ENCODE results near the gene RYR1. TPM values are rescaled to one million over a fixed set of nuclear protein-coding genes. Genes with fewer than 3 reads are reported as not detected.

The RYR1 gene
- total RNA-seq, 1 experiment from 2014 or later: 4.1 TPM

GRCh38 chr19:38441657-38442348, 8.3 kb downstream of the RYR1 start:
- H3K27ac ChIP-seq (ENCODE audit: low read depth, low read length): no peak overlapping the region
- ChIA-PET POLR2A (no interaction called here), RAD21 (ENCODE audit: low non-redundant PET in 1 of 2, low total read pairs in 2 of 2, uncharacterized antibody in 2 of 2, unreplicated experiment in 2 of 2) (no interaction called here), CTCF (no interaction called here)
- no peak overlapping the region for H3K9ac ChIP-seq (ENCODE audit: low read length)
- DNase-seq (ENCODE audit: low read depth, low spot score): no peak
- no peak overlapping the region for H3K4me3 ChIP-seq (replicated peaks in 1 of 2; ENCODE audit: low read depth in 1 of 2, low read length in 2 of 2)
- ATAC-seq: peak; percentile 86
- no TSS peak for BruUV-seq (replicated peaks)
- no peaks in the 10 kb centered on the region for H3K9me3 ChIP-seq (ENCODE audit: control insufficient read depth in 1 of 2, insufficient read depth in 1 of 2, low read depth in 1 of 2, low read length in 2 of 2)
- H3K9me2 ChIP-seq (ENCODE audit: insufficient read depth): no peaks in the 10 kb centered on the region
- H3K27me3 ChIP-seq (ENCODE audit: insufficient read depth, low read length): no peaks in the 10 kb centered on the region
- no peaks in the 10 kb centered on the region; a peak in 1 of 4 replicates for H3K4me1 ChIP-seq (ENCODE audit: control insufficient read depth in 1 of 2, insufficient read depth in 2 of 2, low read length in 2 of 2)
- intact Hi-C loops (cut with micrococcal nuclease): no loop called here
- no peaks in the 10 kb centered on the region for H4K20me1 ChIP-seq (ENCODE audit: insufficient read depth)
- H3K4me2 ChIP-seq (ENCODE audit: low read length): no peak overlapping the region
- no peak overlapping the region for H2AFZ ChIP-seq (ENCODE audit: low read depth, low read length, poor library complexity, severe bottlenecking)
- TF ChIP-seq ATF3 (IDR thresholded peaks at IDR 0.05) (no peak), CTCF (IDR thresholded peaks at IDR 0.05 in 2 of 3, conservative IDR thresholded peaks at IDR 0.05 in 1 of 3; ENCODE audit: borderline replicate concordance in 1 of 3, insufficient read depth in 1 of 3, low read depth in 2 of 3, low read length in 2 of 3) (peak in 1 of 3 experiments; percentile 23; a peak in 2 of 6 replicates), SRF (IDR thresholded peaks at IDR 0.05; ENCODE audit: low read depth) (no peak), POLR2AphosphoS5 (IDR thresholded peaks at IDR 0.05; ENCODE audit: low read depth, low read length) (no peak), CEBPB (IDR thresholded peaks at IDR 0.05; ENCODE audit: low read depth) (no peak), RAD21 (IDR thresholded peaks at IDR 0.05; ENCODE audit: low read depth) (peak; percentile 34; the same call in 1 of the 2 replicates), EZH2phosphoT487 (IDR thresholded peaks at IDR 0.05; ENCODE audit: borderline replicate concordance) (no peak), SIN3A (IDR thresholded peaks at IDR 0.05; ENCODE audit: low read depth) (no peak), ZNF274 (IDR thresholded peaks at IDR 0.05; ENCODE audit: low read depth, low read length) (no peak), EGR1 (IDR thresholded peaks at IDR 0.05; ENCODE audit: low read depth) (no peak), JUND (IDR thresholded peaks at IDR 0.05) (no peak), ZFX (IDR thresholded peaks at IDR 0.05) (no peak), SP1 (IDR thresholded peaks at IDR 0.05; ENCODE audit: low read depth) (no peak), MAX (IDR thresholded peaks at IDR 0.05) (no peak), CBX3 (IDR thresholded peaks at IDR 0.05; ENCODE audit: low read depth) (no peak)
- TF ChIP-seq, protein P1, sequence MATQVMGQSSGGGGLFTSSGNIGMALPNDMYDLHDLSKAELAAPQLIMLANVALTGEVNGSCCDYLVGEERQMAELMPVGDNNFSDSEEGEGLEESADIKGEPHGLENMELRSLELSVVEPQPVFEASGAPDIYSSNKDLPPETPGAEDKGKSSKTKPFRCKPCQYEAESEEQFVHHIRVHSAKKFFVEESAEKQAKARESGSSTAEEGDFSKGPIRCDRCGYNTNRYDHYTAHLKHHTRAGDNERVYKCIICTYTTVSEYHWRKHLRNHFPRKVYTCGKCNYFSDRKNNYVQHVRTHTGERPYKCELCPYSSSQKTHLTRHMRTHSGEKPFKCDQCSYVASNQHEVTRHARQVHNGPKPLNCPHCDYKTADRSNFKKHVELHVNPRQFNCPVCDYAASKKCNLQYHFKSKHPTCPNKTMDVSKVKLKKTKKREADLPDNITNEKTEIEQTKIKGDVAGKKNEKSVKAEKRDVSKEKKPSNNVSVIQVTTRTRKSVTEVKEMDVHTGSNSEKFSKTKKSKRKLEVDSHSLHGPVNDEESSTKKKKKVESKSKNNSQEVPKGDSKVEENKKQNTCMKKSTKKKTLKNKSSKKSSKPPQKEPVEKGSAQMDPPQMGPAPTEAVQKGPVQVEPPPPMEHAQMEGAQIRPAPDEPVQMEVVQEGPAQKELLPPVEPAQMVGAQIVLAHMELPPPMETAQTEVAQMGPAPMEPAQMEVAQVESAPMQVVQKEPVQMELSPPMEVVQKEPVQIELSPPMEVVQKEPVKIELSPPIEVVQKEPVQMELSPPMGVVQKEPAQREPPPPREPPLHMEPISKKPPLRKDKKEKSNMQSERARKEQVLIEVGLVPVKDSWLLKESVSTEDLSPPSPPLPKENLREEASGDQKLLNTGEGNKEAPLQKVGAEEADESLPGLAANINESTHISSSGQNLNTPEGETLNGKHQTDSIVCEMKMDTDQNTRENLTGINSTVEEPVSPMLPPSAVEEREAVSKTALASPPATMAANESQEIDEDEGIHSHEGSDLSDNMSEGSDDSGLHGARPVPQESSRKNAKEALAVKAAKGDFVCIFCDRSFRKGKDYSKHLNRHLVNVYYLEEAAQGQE (IDR thresholded peaks at IDR 0.05; ENCODE audit: low read depth): no peak
- TF ChIP-seq, protein P2, sequence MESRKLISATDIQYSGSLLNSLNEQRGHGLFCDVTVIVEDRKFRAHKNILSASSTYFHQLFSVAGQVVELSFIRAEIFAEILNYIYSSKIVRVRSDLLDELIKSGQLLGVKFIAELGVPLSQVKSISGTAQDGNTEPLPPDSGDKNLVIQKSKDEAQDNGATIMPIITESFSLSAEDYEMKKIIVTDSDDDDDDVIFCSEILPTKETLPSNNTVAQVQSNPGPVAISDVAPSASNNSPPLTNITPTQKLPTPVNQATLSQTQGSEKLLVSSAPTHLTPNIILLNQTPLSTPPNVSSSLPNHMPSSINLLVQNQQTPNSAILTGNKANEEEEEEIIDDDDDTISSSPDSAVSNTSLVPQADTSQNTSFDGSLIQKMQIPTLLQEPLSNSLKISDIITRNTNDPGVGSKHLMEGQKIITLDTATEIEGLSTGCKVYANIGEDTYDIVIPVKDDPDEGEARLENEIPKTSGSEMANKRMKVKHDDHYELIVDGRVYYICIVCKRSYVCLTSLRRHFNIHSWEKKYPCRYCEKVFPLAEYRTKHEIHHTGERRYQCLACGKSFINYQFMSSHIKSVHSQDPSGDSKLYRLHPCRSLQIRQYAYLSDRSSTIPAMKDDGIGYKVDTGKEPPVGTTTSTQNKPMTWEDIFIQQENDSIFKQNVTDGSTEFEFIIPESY (IDR thresholded peaks at IDR 0.05; ENCODE audit: extremely low read depth, insufficient replicate concordance, low read length): no peak
- H3K36me3 ChIP-seq (ENCODE audit: control insufficient read depth in 1 of 2, insufficient read depth in 2 of 2, low read length in 2 of 2): no peaks in the 10 kb centered on the region
- H3K79me2 ChIP-seq (ENCODE audit: insufficient read depth, low read length): no peaks in the 10 kb centered on the region

Data from HCT116 (cell line).